ENCODE measurements around the gene TMEM182. TPM values are rescaled to one million over a fixed set of nuclear protein-coding genes. Genes with fewer than 3 reads are reported as not detected.

TMEM182 gene
- total RNA-seq, 2 donors from 2014 or later, result 2.0 to 4.3 TPM

DNA sequence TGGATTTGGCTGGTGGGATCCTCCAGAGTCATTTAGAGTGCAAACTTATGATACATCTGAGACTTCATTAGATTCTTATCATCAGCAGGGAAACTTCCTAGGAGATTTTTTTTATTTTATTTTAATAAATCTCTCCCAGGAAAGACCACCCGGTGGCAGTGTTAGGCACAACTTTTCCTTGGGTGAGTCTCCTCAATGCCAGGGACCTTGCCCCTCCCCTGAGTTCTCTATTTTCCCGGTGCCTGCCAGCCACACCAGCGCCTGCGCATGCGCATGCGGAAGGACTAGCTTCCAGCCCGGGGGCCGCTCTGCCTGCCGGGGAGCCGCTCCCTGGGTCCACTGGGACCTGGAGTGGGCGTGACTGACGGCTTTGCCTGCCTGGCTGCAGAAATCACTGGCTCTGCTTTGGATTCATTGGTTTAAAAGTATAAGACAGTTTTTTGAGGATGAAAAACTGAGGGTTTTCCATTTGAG lies 86.6 kb downstream of the TMEM182 start:
- DNase-seq (ENCODE audit: low spot score), result no peak

GRCh38 chr2:102850888-102851287 lies 89.1 kb downstream of the TMEM182 start:
- 28% methylated on average over 6 of the region's 6 CpGs for WGBS
- H3K4me3 ChIP-seq, result no peak overlapping the region
- H3K27me3 ChIP-seq (replicated peaks; ENCODE audit: insufficient read depth), result no peaks in the 10 kb centered on the region
- no peaks in the 10 kb centered on the region for H3K9me3 ChIP-seq
- H3K4me1 ChIP-seq (replicated peaks), result no peaks in the 10 kb centered on the region
- H3K36me3 ChIP-seq, result no peaks in the 10 kb centered on the region
- DNase-seq (ENCODE audit: low spot score), result no peak
- H3K27ac ChIP-seq, result no peak overlapping the region
- intact Hi-C loops (cut with DNase I), result no loop called here
- TF ChIP-seq, protein P1, sequence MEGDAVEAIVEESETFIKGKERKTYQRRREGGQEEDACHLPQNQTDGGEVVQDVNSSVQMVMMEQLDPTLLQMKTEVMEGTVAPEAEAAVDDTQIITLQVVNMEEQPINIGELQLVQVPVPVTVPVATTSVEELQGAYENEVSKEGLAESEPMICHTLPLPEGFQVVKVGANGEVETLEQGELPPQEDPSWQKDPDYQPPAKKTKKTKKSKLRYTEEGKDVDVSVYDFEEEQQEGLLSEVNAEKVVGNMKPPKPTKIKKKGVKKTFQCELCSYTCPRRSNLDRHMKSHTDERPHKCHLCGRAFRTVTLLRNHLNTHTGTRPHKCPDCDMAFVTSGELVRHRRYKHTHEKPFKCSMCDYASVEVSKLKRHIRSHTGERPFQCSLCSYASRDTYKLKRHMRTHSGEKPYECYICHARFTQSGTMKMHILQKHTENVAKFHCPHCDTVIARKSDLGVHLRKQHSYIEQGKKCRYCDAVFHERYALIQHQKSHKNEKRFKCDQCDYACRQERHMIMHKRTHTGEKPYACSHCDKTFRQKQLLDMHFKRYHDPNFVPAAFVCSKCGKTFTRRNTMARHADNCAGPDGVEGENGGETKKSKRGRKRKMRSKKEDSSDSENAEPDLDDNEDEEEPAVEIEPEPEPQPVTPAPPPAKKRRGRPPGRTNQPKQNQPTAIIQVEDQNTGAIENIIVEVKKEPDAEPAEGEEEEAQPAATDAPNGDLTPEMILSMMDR (IDR thresholded peaks at IDR 0.05), result no peak
- TF ChIP-seq POLR2A (IDR thresholded peaks at IDR 0.05) (no peak), POLR2AphosphoS5 (IDR thresholded peaks at IDR 0.05) (no peak)

More for the DNA sequence above, 86.6 kb downstream of the TMEM182 start:
- intact Hi-C loops (cut with DNase I), result no loop called here
- H3K4me3 ChIP-seq, result no peak overlapping the region
- no peaks in the 10 kb centered on the region for H3K36me3 ChIP-seq
- no peak overlapping the region for H3K27ac ChIP-seq
- TF ChIP-seq POLR2A (IDR thresholded peaks at IDR 0.05), result no peak
- TF ChIP-seq POLR2AphosphoS5 (IDR thresholded peaks at IDR 0.05), result no peak
- H3K4me1 ChIP-seq (replicated peaks), result no peaks in the 10 kb centered on the region
- no peaks in the 10 kb centered on the region for H3K27me3 ChIP-seq (replicated peaks; ENCODE audit: insufficient read depth)
- WGBS, result 17% methylated on average over 12 of the region's 12 CpGs
- no peaks in the 10 kb centered on the region for H3K9me3 ChIP-seq

DNA sequence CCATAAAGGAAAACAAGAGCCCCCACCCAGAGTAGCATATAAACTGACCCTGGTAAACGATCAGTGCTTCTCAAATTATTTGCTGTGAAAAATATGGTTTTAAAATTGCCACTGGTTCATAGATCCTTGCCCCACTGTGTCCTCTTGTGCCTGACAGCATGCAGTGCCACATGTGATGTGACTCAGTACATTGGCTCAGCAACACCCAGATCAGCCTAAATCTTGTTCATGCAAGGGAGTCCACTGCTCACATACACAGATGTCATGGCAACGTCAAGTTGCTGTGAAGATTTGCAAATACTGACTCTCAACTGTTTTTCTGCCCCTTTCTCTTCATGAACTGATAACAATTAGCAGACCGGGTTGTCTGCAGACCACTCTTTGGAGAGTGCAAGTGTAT lies 91.0 kb downstream of the TMEM182 start:
- no peak for DNase-seq (ENCODE audit: low spot score)
- TF ChIP-seq POLR2AphosphoS5 (IDR thresholded peaks at IDR 0.05), result no peak
- no peak for TF ChIP-seq POLR2A (IDR thresholded peaks at IDR 0.05)
- TF ChIP-seq, protein P1 (IDR thresholded peaks at IDR 0.05), result no peak
- Histone ChIP-seq H3K36me3 (no peaks in the 10 kb centered on the region), H3K4me3 (no peak overlapping the region), H3K27ac (no peak overlapping the region), H3K27me3 (replicated peaks; ENCODE audit: insufficient read depth) (no peaks in the 10 kb centered on the region), H3K9me3 (no peaks in the 10 kb centered on the region), H3K4me1 (replicated peaks) (no peaks in the 10 kb centered on the region)
- intact Hi-C loops (cut with DNase I), result no loop called here
- WGBS, result 78% methylated on average over 3 of the region's 3 CpGs

Other genes starting within 250 kb of the TMEM182 start
- 10 to 100 TPM in 1 of 2 donors, 1 to 10 TPM in 1; 7.3 to 22.4 TPM for gene SLC9A2, start 142.5 kb upstream of the TMEM182 start, total RNA-seq